ENCODE measurements around the gene FSIP1.

Gene FSIP1

DNA sequence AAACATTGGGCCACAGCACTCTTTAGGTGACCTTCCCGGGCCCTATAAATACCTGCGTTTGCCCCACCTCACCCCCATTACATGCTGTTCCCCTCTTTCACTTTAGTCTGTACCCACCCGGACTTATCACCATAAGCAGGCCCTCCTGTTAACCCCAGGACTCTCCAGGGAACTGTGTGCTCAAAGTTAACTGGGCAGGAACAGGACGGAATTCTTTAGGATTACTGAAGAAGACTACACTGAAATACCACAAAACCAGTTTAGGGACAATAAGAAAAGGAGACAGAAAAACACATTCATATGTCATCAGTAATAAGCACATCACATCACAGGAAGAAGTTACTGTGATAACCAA lies 45.5 kb downstream of the FSIP1 start:
- TF ChIP-seq, protein P1, sequence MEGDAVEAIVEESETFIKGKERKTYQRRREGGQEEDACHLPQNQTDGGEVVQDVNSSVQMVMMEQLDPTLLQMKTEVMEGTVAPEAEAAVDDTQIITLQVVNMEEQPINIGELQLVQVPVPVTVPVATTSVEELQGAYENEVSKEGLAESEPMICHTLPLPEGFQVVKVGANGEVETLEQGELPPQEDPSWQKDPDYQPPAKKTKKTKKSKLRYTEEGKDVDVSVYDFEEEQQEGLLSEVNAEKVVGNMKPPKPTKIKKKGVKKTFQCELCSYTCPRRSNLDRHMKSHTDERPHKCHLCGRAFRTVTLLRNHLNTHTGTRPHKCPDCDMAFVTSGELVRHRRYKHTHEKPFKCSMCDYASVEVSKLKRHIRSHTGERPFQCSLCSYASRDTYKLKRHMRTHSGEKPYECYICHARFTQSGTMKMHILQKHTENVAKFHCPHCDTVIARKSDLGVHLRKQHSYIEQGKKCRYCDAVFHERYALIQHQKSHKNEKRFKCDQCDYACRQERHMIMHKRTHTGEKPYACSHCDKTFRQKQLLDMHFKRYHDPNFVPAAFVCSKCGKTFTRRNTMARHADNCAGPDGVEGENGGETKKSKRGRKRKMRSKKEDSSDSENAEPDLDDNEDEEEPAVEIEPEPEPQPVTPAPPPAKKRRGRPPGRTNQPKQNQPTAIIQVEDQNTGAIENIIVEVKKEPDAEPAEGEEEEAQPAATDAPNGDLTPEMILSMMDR (IDR thresholded peaks at IDR 0.05; ENCODE audit: control insufficient read depth, insufficient read depth, low read depth, low read length, missing control alignments), result no peak
- no peak overlapping the region for H3K4me3 ChIP-seq (ENCODE audit: control insufficient read depth, low read depth, low read length)
- DNase-seq (ENCODE audit: low read depth), result no peak

- H3K4me3 ChIP-seq (ENCODE audit: control insufficient read depth, low read depth, low read length), result no peak overlapping the region
- no peak for DNase-seq (ENCODE audit: low read depth)
- TF ChIP-seq, protein P1 (IDR thresholded peaks at IDR 0.05; ENCODE audit: control insufficient read depth, insufficient read depth, low read depth, low read length, missing control alignments), result no peak
Observed at GRCh38 chr15:39736412-39737195, 46.0 kb downstream of the FSIP1 start.

- DNase-seq (ENCODE audit: low read depth), result no peak
- no peak overlapping the region for H3K4me3 ChIP-seq (ENCODE audit: control insufficient read depth, low read depth, low read length)
- TF ChIP-seq, protein P1 (IDR thresholded peaks at IDR 0.05; ENCODE audit: control insufficient read depth, insufficient read depth, low read depth, low read length, missing control alignments), result no peak
Observed at GRCh38 chr15:39735120-39735717, 47.4 kb downstream of the FSIP1 start.

DNA sequence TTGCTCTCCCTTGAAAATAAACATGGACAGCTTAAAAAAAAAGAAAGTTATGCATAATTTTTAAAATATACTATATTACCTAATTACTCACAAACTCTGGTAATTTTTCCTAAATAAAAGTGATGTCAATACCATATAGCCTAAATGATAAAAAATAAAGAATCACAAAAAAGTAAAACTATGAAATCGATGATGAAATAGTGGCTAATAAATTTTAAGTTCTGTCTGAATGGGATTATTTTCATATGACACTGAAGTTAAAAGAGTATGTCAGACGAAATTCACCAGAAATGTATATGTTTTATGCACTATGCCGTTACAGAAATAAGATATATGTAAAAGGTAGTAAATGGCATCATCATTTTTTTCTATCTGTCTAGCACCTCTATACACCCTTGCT lies 51.4 kb downstream of the FSIP1 start:
- TF ChIP-seq, protein P1 (IDR thresholded peaks at IDR 0.05; ENCODE audit: control insufficient read depth, insufficient read depth, low read depth, low read length, missing control alignments), result no peak
- DNase-seq (ENCODE audit: low read depth), result no peak
- no peak overlapping the region for H3K4me3 ChIP-seq (ENCODE audit: control insufficient read depth, low read depth, low read length)

DNA sequence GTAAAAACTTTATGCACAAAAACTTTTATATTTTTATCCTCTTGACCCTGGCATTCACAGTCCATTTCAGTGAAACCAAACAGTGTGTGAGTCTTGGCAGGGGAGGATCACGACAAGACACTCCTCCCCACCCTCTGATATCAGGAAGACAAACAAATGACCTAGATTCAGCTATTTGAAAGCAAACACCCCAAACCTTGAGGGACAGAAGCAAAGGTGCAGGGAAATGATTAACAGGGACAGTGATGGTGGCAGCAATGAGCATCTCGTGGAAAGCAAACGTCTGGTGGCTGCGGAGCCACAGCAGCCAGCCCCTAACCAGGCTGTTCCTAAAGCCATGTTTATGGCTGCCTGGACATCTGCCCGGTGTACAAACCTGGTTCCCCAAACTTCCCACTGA lies 52.1 kb downstream of the FSIP1 start:
- no peak for DNase-seq (ENCODE audit: low read depth)
- H3K4me3 ChIP-seq (ENCODE audit: control insufficient read depth, low read depth, low read length), result no peak overlapping the region
- TF ChIP-seq, protein P1 (IDR thresholded peaks at IDR 0.05; ENCODE audit: control insufficient read depth, insufficient read depth, low read depth, low read length, missing control alignments), result no peak

DNA sequence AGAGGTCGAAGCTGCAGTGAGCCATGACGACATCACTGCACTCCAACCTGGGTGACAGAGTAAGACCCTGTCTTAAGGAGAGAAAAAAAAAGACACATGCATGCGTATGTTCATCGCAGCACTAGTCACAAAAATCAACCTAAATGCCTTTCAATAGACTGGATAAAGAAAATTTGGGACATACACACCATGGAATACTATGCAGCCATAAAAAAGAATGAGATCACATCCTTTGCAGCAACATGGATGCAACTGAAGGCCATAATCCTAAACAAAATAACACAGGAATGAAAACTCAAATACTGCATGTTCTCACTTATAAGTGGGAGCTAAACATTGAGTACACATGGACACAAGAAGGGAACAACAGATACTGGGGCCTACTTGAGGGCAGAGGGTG lies 53.1 kb downstream of the FSIP1 start:
- no peak for DNase-seq (ENCODE audit: low read depth)
- TF ChIP-seq, protein P1 (IDR thresholded peaks at IDR 0.05; ENCODE audit: control insufficient read depth, insufficient read depth, low read depth, low read length, missing control alignments), result no peak
- no peak overlapping the region for H3K4me3 ChIP-seq (ENCODE audit: control insufficient read depth, low read depth, low read length)
